ENCODE measurements around the gene RETREG3. TPM values are rescaled to one million over a fixed set of nuclear protein-coding genes. Genes with fewer than 3 reads are reported as not detected.
A peak's percentile ranks its signal among the peaks of the same experiment; 100 is the strongest.

Gene RETREG3
- total and polyA plus RNA-seq, 2 of the 13 experiments (the other 11 are each of a cell fraction or from before 2014, with no cell fraction given): 47.0 to 55.8 TPM

- TF ChIP-seq, protein P1, sequence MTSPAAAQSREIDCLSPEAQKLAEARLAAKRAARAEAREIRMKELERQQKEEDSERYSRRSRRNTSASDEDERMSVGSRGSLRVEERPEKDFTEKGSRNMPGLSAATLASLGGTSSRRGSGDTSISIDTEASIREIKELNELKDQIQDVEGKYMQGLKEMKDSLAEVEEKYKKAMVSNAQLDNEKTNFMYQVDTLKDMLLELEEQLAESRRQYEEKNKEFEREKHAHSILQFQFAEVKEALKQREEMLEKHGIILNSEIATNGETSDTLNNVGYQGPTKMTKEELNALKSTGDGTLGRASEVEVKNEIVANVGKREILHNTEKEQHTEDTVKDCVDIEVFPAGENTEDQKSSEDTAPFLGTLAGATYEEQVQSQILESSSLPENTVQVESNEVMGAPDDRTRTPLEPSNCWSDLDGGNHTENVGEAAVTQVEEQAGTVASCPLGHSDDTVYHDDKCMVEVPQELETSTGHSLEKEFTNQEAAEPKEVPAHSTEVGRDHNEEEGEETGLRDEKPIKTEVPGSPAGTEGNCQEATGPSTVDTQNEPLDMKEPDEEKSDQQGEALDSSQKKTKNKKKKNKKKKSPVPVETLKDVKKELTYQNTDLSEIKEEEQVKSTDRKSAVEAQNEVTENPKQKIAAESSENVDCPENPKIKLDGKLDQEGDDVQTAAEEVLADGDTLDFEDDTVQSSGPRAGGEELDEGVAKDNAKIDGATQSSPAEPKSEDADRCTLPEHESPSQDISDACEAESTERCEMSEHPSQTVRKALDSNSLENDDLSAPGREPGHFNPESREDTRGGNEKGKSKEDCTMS (CRISPR knock-in tag; conservative IDR thresholded peaks at IDR 0.05): no peak
- TF ChIP-seq ATF6 (CRISPR knock-in tag; conservative IDR thresholded peaks at IDR 0.05) (no peak), ATM (IDR thresholded peaks at IDR 0.05; ENCODE audit: borderline replicate concordance) (no peak), ZNF274 (CRISPR knock-in tag; IDR thresholded peaks at IDR 0.05) (no peak; the same call in 1 of the 2 replicates), PAX8 (CRISPR knock-in tag; IDR thresholded peaks at IDR 0.05; ENCODE audit: borderline replicate concordance) (peak; percentile 69; the same call in 1 of the 2 replicates), NFATC3 (CRISPR knock-in tag; IDR thresholded peaks at IDR 0.05) (no peak), ZNF841 (CRISPR knock-in tag; IDR thresholded peaks at IDR 0.05; ENCODE audit: borderline replicate concordance) (no peak), ZNF296 (CRISPR knock-in tag; conservative IDR thresholded peaks at IDR 0.05) (no peak; the same call in 1 of the 2 replicates), ZNF7 (CRISPR knock-in tag; IDR thresholded peaks at IDR 0.05) (0 out of 2 replicates have a peak, but pooled peaks have one; percentile 33), HMG20A (CRISPR knock-in tag; IDR thresholded peaks at IDR 0.05; ENCODE audit: borderline replicate concordance) (no peak), CHD4 (IDR thresholded peaks at IDR 0.05; ENCODE audit: borderline replicate concordance, low read length) (no peak), NFE2L2 (IDR thresholded peaks at IDR 0.05; ENCODE audit: low read length) (no peak), SETDB1 (CRISPR knock-in tag; IDR thresholded peaks at IDR 0.05; ENCODE audit: borderline replicate concordance) (no peak), FOXA1 (IDR thresholded peaks at IDR 0.05) (no peak), FOXA1 (CRISPR knock-in tag; IDR thresholded peaks at IDR 0.05) (peak; percentile 24; the same call in 1 of the 2 replicates), ZFYVE20 (CRISPR knock-in tag; IDR thresholded peaks at IDR 0.05; ENCODE audit: borderline replicate concordance, low read depth) (peak; percentile 87; the same call in 1 of the 2 replicates), MED8 (CRISPR knock-in tag; IDR thresholded peaks at IDR 0.05; ENCODE audit: insufficient replicate concordance) (no peak), ZSCAN22 (CRISPR knock-in tag; IDR thresholded peaks at IDR 0.05) (no peak; the same call in 1 of the 2 replicates), CHCHD3 (CRISPR knock-in tag; IDR thresholded peaks at IDR 0.05) (peak; percentile 96), ZNF230 (CRISPR knock-in tag; IDR thresholded peaks at IDR 0.05) (peak; percentile 84), HHEX (CRISPR knock-in tag; IDR thresholded peaks at IDR 0.05) (no peak), FOXK1 (CRISPR knock-in tag; IDR thresholded peaks at IDR 0.05; ENCODE audit: borderline replicate concordance, low read depth) (peak; percentile 47; the same call in 1 of the 2 replicates), RORA (CRISPR knock-in tag; IDR thresholded peaks at IDR 0.05) (no peak), KAT8 (CRISPR knock-in tag; IDR thresholded peaks at IDR 0.05) (no peak), ZNF17 (CRISPR knock-in tag; IDR thresholded peaks at IDR 0.05) (no peak), TOPORS (CRISPR knock-in tag; IDR thresholded peaks at IDR 0.05) (no peak)
- TF ChIP-seq, protein P2, sequence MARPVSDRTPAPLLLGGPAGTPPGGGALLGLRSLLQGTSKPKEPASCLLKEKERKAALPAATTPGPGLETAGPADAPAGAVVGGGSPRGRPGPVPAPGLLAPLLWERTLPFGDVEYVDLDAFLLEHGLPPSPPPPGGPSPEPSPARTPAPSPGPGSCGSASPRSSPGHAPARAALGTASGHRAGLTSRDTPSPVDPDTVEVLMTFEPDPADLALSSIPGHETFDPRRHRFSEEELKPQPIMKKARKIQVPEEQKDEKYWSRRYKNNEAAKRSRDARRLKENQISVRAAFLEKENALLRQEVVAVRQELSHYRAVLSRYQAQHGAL (CRISPR knock-in tag; IDR thresholded peaks at IDR 0.05; ENCODE audit: not compliant biosample characterization): no peak
Measured at GRCh38 chr17:42562388-42563142, 46.6 kb downstream of the RETREG3 start (continued).

All from HepG2 (cell line).